OCI-LY3 (cell line): ENCODE results near the gene GARRE1.
"Not testable (repeated sequence)": the region's sequence is repeated elsewhere in the genome, so short reads cannot be mapped to it uniquely, and the experiment has no call there.

Source experiments
- H2AFZ ChIP-seq: fragments of 200-600, 300-600 bp; shearing (Covaris generic); 2 replicates; pipeline ENCODE4 v1.6.0; 2014; ENCODE audit warnings: antibody characterized with exemption, low read depth, low read length
- H3K27ac ChIP-seq: fragments of 200-600, 300-600 bp; sonication (generic); 2 replicates; pipeline ENCODE4 v1.5.1; 2014; ENCODE audit warnings: mild to moderate bottlenecking, low read length, moderate library complexity, mixed read lengths
- H3K27me3 ChIP-seq: fragments of 200-600, 300-600 bp; sonication (generic); 2 replicates; pipeline ENCODE4 v1.6.1; 2014; ENCODE audit warnings: low read depth, low read length, mixed read lengths
- H3K36me3 ChIP-seq: fragments of 200-600, 300-600 bp; sonication (generic); replicated peaks from 2 replicates; pipeline ENCODE3; 2014; ENCODE audit warnings: low read depth, low read length, mixed read lengths
- H3K4me1 ChIP-seq: fragments of 300-600, 200-600 bp; sonication (generic); 2 replicates; pipeline ENCODE4 v1.6.1; 2014; ENCODE audit warnings: low read length, mixed read lengths
- H3K4me2 ChIP-seq: fragments of 200-600, 300-600 bp; sonication (generic); 2 replicates; pipeline ENCODE4 v1.6.1; 2014; ENCODE audit warnings: low read length, mixed read lengths
- H3K4me3 ChIP-seq: fragments of 300-600, 200-600 bp; sonication (generic); 2 replicates; pipeline ENCODE4 v1.5.1; 2014; ENCODE audit warnings: antibody characterized with exemption, mild to moderate bottlenecking, low read length, moderate library complexity
- H3K79me2 ChIP-seq: fragments of 300-600, 200-600 bp; shearing (Covaris generic); 2 replicates; pipeline ENCODE4 v1.6.1; 2014; ENCODE audit warnings: mild to moderate bottlenecking, low read length, mixed read lengths
- H3K9ac ChIP-seq: fragments of 300-600, 200-600 bp; shearing (Covaris generic); 2 replicates; pipeline ENCODE4 v1.6.0; 2014; ENCODE audit warnings: mild to moderate bottlenecking, low read length, moderate library complexity
- H3K9me3 ChIP-seq: fragments of 200-600, 300-600 bp; shearing (Covaris generic); 2 replicates; pipeline ENCODE4 v1.6.1; 2014; ENCODE audit warnings: low read length, mixed read lengths; ENCODE audit not compliant: insufficient read depth
- H4K20me1 ChIP-seq: fragments of 200-600, 300-600 bp; sonication (generic); 2 replicates; pipeline ENCODE4 v1.6.1; 2016; ENCODE audit warnings: low read length, mixed read lengths; ENCODE audit not compliant: insufficient read depth
- CTCF ChIP-seq: fragments of 200-600, 300-600 bp; sonication (generic); IDR thresholded peaks from 2 replicates; pipeline ENCODE4 v1.5.1; 2014; ENCODE audit warnings: antibody characterized with exemption, low read length, low read depth
- EZH2phosphoT487 ChIP-seq: fragments of 200-600 bp; shearing (Covaris generic); IDR thresholded peaks from 2 replicates; pipeline ENCODE4 v1.6.1; 2018; ENCODE audit warnings: antibody characterized with exemption, mixed run types, low read depth

Gene GARRE1, protein sequence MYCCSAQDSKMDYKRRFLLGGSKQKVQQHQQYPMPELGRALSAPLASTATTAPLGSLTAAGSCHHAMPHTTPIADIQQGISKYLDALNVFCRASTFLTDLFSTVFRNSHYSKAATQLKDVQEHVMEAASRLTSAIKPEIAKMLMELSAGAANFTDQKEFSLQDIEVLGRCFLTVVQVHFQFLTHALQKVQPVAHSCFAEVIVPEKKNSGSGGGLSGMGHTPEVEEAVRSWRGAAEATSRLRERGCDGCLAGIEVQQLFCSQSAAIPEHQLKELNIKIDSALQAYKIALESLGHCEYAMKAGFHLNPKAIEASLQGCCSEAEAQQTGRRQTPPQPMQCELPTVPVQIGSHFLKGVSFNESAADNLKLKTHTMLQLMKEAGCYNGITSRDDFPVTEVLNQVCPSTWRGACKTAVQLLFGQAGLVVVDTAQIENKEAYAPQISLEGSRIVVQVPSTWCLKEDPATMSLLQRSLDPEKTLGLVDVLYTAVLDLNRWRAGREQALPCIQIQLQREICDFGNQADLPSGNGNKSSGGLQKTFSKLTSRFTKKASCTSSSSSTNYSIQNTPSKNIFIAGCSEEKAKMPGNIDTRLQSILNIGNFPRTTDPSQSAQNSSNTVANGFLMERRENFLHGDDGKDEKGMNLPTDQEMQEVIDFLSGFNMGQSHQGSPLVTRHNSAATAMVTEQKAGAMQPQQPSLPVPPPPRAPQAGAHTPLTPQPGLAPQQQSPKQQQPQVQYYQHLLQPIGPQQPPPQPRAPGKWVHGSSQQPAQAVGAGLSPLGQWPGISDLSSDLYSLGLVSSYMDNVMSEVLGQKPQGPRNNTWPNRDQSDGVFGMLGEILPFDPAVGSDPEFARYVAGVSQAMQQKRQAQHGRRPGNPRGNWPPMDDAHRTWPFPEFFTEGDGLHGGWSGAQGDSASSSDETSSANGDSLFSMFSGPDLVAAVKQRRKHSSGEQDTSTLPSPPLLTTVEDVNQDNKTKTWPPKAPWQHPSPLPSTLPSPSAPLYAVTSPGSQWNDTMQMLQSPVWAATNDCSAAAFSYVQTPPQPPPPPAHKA (N-terminal part only)

DNA sequence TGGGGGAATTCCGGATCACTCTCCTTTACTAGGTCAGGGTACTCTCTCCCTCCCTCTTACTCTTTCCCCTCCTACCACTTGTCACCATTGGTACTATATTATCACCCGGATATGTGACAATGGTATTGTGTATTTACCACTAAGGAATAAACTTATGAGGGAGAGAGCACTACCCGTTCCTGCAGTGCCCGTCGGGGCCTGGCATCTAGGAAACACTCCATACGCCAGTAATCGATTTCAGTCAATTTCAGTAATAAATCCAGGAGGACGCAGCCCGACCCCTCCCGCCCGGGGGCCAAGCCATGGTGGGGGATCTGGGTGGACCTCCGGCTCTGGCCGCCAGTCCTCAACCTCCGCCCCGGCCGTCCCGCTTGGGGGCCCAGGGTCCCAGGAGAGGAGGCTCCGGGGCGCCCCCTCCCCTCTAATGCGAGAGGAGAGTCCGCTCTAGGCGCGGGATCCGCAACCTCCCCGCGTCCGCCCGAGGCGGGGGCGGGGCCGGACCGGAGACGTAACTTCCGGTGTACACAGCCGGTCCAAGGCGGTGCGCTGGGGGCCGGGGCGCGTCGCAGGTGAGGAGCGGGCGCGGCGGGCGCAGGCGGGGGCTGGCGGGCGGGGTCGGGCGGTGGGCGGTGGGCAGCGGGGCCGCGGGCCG lies at the start of gene GARRE1:
TSS of gene GARRE1 (plus strand) at position 509 of the 652 bp plus-strand sequence. CDS start 45,920 bp downstream, outside the sequence.
- H3K9me3 ChIP-seq = no peaks in the 10 kb centered on the region
- TF ChIP-seq EZH2phosphoT487 (no peak), CTCF (no peak)
- H3K9ac ChIP-seq = peak within 1 kb of the TSS; percentile 92
- H3K27me3 ChIP-seq = no peaks in the 10 kb centered on the region
- peak within 1 kb of the TSS; percentile 97 for H2AFZ ChIP-seq
- H3K4me3 ChIP-seq = peak within 1 kb of the TSS; percentile 95
- H3K79me2 ChIP-seq = peaks cover 21% of the 10 kb centered on the region
- H3K4me2 ChIP-seq = peak within 1 kb of the TSS; percentile 84
- no peaks in the 10 kb centered on the region for H4K20me1 ChIP-seq
- peak within 1 kb of the TSS; percentile 43 for H3K27ac ChIP-seq
- peaks cover under 1% of the 10 kb centered on the region for H3K36me3 ChIP-seq
- H3K4me1 ChIP-seq = peaks cover 9% of the 10 kb centered on the region

DNA sequence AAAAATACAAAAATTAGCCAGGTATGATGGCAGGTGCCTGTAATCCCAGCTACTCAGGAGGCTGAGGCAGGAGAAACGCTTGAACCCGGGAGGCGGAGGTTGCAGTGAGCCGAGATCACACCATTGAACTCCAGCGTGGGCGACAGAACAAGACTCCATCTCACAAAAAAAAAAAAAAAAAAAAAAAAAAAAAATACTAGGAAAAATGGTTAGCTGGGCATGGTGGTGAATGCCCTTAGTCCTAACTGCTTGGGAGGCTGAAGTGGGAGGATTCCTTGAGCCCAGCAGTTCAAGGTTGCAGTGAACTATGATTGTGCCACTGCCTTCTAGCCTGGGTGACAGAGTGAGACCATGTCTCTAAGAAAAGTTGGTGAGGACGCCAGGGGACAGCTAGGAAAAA lies 49.0 kb upstream of the GARRE1 start:
- H4K20me1 ChIP-seq, H3K4me3 ChIP-seq, H3K27ac ChIP-seq, H3K4me2 ChIP-seq, H2AFZ ChIP-seq, H3K9me3 ChIP-seq, H3K4me1 ChIP-seq, H3K27me3 ChIP-seq, H3K9ac ChIP-seq: not testable (repeated sequence)
- peaks cover 45% of the 10 kb centered on the region for H3K36me3 ChIP-seq
- peaks cover 35% of the 10 kb centered on the region for H3K79me2 ChIP-seq

DNA sequence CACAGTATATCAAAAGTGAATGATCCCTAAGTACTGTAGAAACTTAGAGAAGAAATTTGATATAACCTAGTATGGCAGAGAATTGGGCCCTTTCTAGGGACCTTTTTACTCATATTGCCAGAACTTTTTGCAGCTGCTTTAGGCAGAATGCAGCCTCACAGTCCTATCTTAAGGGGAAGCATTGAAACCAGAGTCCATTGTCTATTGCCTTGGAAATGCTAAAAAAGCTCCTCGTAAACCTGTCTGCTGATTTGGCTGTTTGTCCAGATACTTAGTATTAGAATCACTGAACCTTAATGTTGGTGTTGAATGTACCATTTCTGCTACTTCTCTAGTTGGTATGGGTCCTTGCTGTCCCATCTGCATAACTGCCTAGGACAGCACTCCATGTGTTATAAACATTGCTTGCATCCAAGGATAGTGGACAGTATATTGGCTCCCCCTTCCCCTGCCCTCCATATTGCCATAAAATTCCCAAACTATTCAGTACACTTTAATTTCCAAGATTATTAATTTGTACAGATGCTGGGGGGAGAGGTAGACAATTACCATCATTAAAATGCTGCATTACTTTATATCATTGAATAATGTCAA lies 46.0 kb upstream of the GARRE1 start:
- H3K4me3 ChIP-seq = no peak overlapping the region
- H3K4me1 ChIP-seq = no peaks in the 10 kb centered on the region
- H3K79me2 ChIP-seq = peaks cover 22% of the 10 kb centered on the region
- no peak for TF ChIP-seq EZH2phosphoT487
- TF ChIP-seq CTCF = no peak
- H3K9me3 ChIP-seq = no peaks in the 10 kb centered on the region
- H3K9ac ChIP-seq = no peak overlapping the region
- H3K27ac ChIP-seq = no peak overlapping the region
- no peaks in the 10 kb centered on the region for H3K27me3 ChIP-seq
- H4K20me1 ChIP-seq = no peaks in the 10 kb centered on the region
- no peak overlapping the region for H3K4me2 ChIP-seq
- no peak overlapping the region for H2AFZ ChIP-seq
- H3K36me3 ChIP-seq = peaks cover 57% of the 10 kb centered on the region

DNA sequence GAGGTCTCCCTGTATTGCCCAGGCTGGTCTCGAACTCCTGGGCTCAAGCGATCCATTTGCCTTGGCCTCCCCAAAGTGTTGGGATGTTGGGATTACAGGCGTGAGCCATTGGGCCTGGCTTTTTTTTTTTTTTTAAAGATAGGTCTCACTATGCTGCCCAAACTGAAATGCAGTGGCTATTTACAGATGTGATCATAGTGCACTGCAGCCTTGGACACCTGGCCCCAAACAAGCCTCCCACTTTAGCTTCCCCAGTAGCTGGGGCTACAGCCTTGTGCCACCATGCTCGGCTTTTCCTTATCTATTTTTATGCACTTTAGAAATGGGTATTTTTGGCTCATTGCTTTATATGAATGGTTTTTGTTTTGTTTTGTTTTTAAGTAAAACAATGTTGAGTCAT lies 44.6 kb upstream of the GARRE1 start:
- peaks cover 56% of the 10 kb centered on the region for H3K36me3 ChIP-seq
- TF ChIP-seq EZH2phosphoT487 (no peak), CTCF (no peak)

More for the DNA sequence above, 44.6 kb upstream of the GARRE1 start:
- Histone ChIP-seq H3K4me1 (no peaks in the 10 kb centered on the region), H3K27me3 (no peaks in the 10 kb centered on the region), H3K4me3 (no peak overlapping the region), H4K20me1 (no peaks in the 10 kb centered on the region), H3K9me3 (no peaks in the 10 kb centered on the region), H3K9ac (no peak overlapping the region), H3K4me2 (no peak overlapping the region), H2AFZ (no peak overlapping the region), H3K79me2 (peaks cover 21% of the 10 kb centered on the region), H3K27ac (no peak overlapping the region)
